Panc1 (cell line): ENCODE measurements around the gene STX18. TPM values are rescaled to one million over a fixed set of nuclear protein-coding genes. Genes with fewer than 3 reads are reported as not detected.

Experiments used
- ATAC-seq: fragments of 200-7000 bp; cut with Tn5 transposase; 2 replicates; pipeline ENCODE4 v1.9.1; 2020; ENCODE audit warnings: mild to moderate bottlenecking, moderate library complexity
- BruUV-seq: library from RNA; stranded (reverse); fragments of 400-500 nt; replicated peaks from 2 replicates; lab custom pipeline; 2021; lab: Mats Ljungman, UMichigan
- CTCF ChIA-PET: fragments of 300-600 bp; sonication (Branson Sonifier 250); formaldehyde crosslinking; loops from one replicate; lab custom pipeline; 2022; ENCODE audit warnings: antibody characterized with exemption; lab: Charles Lee
- POLR2A ChIA-PET: fragments of 300-600 bp; sonication (Branson Sonifier 250); formaldehyde crosslinking; loops from one replicate; lab custom pipeline; 2022; ENCODE audit warnings: antibody characterized with exemption; lab: Charles Lee
- DNase-seq: peaks from one replicate; pipeline ENCODE4 v3.0.0-alpha.2; 2010; ENCODE audit warnings: low read depth, low spot score
- H3K27ac ChIP-seq: 2 replicates; pipeline ENCODE4 v1.5.1; 2011; ENCODE audit warnings: mild to moderate bottlenecking, low read length, inconsistent platforms
- H3K27me3 ChIP-seq: fragments of 200-500 bp; sonication (Bioruptor generic); 2 replicates; pipeline ENCODE4 v1.6.0; 2014; ENCODE audit warnings: low read length, inconsistent platforms; ENCODE audit not compliant: control insufficient read depth, insufficient read depth
- H3K36me3 ChIP-seq: fragments of 200-500 bp; sonication (Bioruptor generic); 2 replicates; pipeline ENCODE4 v1.5.1; 2014; ENCODE audit warnings: inconsistent platforms, mild to moderate bottlenecking, low read length, moderate library complexity; ENCODE audit not compliant: control insufficient read depth, insufficient read depth
- H3K4me1 ChIP-seq: 2 replicates; pipeline ENCODE4 v1.5.1; 2011; ENCODE audit warnings: inconsistent platforms, mild to moderate bottlenecking, low read length, moderate library complexity; ENCODE audit not compliant: control insufficient read depth, insufficient read depth
- H3K4me3 ChIP-seq, 2 experiments: 2 replicates each; pipeline ENCODE4 v1.5.1; 2011 to 2012; ENCODE audit warnings: low read depth in 2 of 2, low read length in 2 of 2, mild to moderate bottlenecking in 2 of 2, inconsistent platforms in 1 of 2, moderate library complexity in 1 of 2
- H3K9me3 ChIP-seq: fragments of 200-500 bp; sonication (Bioruptor generic); 2 replicates; pipeline ENCODE4 v1.5.1; 2014; ENCODE audit warnings: low read depth, mild to moderate bottlenecking, inconsistent platforms, low read length, moderate library complexity; ENCODE audit not compliant: control insufficient read depth, insufficient read depth
- POLR2AphosphoS5 ChIP-seq: IDR thresholded peaks from 2 replicates; pipeline ENCODE4 v1.6.1; 2012; ENCODE audit warnings: mild to moderate bottlenecking, low read depth, low read length, moderate library complexity
- SIN3A ChIP-seq: IDR thresholded peaks from 2 replicates; pipeline ENCODE4 v1.6.1; 2012; ENCODE audit warnings: low read depth, mild to moderate bottlenecking, low read length, moderate library complexity, borderline replicate concordance; ENCODE audit not compliant: insufficient read depth
- TCF7L2 ChIP-seq: IDR thresholded peaks from 2 replicates; pipeline ENCODE4 v1.6.1; 2011; ENCODE audit warnings: mild to moderate bottlenecking, low read depth, low read length, inconsistent platforms
- in situ Hi-C: cut with HindIII; loops from 2 replicates; pipeline ENCODE4 v1.10.0; 2016; ENCODE audit warnings: low sequenced_read_pairs, low pct_unique_long_range_greater_than_20kb
- intact Hi-C: fragments of 100-400 bp; cut with micrococcal nuclease; formaldehyde crosslinking; loops from one replicate; pipeline ENCODE4 v1.10.0; 2022; ENCODE audit not compliant: unreplicated experiment
- total RNA-seq: library from RNA; stranded (reverse); gene quantifications from one replicate; pipeline ENCODE4 v1.2.1, GENCODE V29; 2021; ENCODE audit not compliant: unreplicated experiment
- TF ChIP-seq, protein P1 (sequence below): fragments of 450-650 bp; IDR thresholded peaks from 2 replicates; pipeline ENCODE4 v1.5.1; 2017; ENCODE audit warnings: mild to moderate bottlenecking
- TF ChIP-seq, protein P2 (sequence below), 2 experiments: IDR thresholded peaks; 2 replicates each; pipeline ENCODE4 v1.6.1; 2011 to 2012; ENCODE audit warnings: low read depth in 2 of 2, control low read depth in 1 of 2, low read length in 1 of 2, mild to moderate bottlenecking in 1 of 2, moderate library complexity in 1 of 2; ENCODE audit not compliant: insufficient read depth in 1 of 2

STX18 gene
- total RNA-seq, 1 experiment from 2014 or later, result 15.0 TPM

DNA sequence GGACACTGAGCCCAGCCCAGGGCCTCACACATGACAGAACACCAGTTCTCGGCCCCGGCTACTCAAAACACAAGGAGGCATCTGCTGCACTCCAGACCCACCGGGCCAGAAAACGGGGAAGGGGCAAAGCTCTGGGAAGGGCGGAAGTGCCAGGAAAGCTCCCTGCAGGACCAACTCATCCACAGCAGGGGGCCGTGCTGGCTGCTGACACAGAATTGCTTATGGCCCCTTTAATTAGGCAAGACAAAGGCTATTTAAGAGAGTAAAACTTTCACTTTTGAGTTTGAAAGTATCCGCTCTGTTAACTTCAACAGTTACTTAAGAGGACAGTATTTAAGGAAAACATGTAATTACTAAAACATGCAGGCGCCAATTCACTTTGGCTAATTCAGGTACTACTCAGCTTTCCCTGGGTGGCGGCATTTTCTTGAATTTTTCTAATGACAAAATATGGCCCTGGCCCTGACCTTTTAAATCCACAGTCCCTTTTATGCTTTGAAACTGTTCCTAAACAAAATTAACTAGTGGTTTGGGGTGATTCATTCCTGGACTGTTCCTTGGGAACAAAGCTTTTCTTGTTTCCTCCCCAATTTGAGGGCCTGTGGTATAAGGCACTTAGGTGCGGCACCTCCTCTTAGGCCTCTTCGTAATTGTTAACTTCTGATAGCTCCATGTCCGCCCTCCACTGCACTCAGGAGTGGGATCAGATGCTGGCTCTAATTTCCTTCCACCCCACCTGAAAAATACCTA, 114.6 kb downstream of the STX18 start:
- Histone ChIP-seq H3K36me3 (no peaks in the 10 kb centered on the region), H3K9me3 (no peaks in the 10 kb centered on the region), H3K4me1 (no peaks in the 10 kb centered on the region), H3K4me3 (no peak overlapping the region), H3K27me3 (no peaks in the 10 kb centered on the region), H3K27ac (no peak overlapping the region)
- ChIA-PET POLR2A (no interaction called here), CTCF (no interaction called here)
- no peak for TF ChIP-seq SIN3A
- TF ChIP-seq TCF7L2, result no peak
- TF ChIP-seq POLR2AphosphoS5, result no peak
- TF ChIP-seq, protein P1, sequence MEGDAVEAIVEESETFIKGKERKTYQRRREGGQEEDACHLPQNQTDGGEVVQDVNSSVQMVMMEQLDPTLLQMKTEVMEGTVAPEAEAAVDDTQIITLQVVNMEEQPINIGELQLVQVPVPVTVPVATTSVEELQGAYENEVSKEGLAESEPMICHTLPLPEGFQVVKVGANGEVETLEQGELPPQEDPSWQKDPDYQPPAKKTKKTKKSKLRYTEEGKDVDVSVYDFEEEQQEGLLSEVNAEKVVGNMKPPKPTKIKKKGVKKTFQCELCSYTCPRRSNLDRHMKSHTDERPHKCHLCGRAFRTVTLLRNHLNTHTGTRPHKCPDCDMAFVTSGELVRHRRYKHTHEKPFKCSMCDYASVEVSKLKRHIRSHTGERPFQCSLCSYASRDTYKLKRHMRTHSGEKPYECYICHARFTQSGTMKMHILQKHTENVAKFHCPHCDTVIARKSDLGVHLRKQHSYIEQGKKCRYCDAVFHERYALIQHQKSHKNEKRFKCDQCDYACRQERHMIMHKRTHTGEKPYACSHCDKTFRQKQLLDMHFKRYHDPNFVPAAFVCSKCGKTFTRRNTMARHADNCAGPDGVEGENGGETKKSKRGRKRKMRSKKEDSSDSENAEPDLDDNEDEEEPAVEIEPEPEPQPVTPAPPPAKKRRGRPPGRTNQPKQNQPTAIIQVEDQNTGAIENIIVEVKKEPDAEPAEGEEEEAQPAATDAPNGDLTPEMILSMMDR, result no peak
- TF ChIP-seq, protein P2, sequence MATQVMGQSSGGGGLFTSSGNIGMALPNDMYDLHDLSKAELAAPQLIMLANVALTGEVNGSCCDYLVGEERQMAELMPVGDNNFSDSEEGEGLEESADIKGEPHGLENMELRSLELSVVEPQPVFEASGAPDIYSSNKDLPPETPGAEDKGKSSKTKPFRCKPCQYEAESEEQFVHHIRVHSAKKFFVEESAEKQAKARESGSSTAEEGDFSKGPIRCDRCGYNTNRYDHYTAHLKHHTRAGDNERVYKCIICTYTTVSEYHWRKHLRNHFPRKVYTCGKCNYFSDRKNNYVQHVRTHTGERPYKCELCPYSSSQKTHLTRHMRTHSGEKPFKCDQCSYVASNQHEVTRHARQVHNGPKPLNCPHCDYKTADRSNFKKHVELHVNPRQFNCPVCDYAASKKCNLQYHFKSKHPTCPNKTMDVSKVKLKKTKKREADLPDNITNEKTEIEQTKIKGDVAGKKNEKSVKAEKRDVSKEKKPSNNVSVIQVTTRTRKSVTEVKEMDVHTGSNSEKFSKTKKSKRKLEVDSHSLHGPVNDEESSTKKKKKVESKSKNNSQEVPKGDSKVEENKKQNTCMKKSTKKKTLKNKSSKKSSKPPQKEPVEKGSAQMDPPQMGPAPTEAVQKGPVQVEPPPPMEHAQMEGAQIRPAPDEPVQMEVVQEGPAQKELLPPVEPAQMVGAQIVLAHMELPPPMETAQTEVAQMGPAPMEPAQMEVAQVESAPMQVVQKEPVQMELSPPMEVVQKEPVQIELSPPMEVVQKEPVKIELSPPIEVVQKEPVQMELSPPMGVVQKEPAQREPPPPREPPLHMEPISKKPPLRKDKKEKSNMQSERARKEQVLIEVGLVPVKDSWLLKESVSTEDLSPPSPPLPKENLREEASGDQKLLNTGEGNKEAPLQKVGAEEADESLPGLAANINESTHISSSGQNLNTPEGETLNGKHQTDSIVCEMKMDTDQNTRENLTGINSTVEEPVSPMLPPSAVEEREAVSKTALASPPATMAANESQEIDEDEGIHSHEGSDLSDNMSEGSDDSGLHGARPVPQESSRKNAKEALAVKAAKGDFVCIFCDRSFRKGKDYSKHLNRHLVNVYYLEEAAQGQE (IDR thresholded peaks at IDR 0.05; ENCODE audit: insufficient read depth in 1 of 2, low read depth in 2 of 2, low read length in 1 of 2), result no peak
- DNase-seq (no peak), ATAC-seq (no peak)
- no TSS peak for BruUV-seq
- in situ Hi-C loops (no loop called here), intact Hi-C loops (no loop called here)

DNA sequence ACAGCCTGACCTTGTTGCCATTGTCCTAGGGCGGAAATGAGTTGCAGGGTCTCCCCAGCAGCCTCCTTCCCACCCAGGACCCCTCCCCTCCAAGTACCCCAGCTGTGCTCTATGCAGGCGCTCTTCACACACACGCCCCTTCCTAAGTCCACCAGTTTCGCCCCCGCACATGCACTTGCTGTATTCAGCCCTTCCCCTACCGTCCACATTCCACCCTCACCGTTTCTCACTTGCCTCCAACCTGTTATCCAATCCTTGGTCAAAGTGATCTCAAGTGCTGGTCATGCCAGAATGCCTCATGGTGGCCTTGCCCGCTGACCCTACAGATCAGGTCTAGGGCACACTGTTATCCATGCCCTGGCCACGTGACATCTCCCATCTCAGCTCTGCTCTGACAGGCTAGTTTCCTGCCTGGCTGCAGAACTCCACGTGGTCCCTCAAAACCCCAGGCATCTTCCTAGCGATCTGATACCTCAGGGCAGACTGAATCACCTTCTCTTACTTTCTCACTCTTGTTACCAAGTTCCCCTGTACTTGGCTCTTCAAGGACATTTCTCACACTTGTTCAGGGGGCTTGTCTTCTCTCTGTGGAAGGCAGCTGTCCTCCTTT, 115.2 kb downstream of the STX18 start:
- no peaks in the 10 kb centered on the region for H3K36me3 ChIP-seq
- TF ChIP-seq TCF7L2 (no peak), POLR2AphosphoS5 (no peak), SIN3A (no peak)
- TF ChIP-seq, protein P1, result no peak
- TF ChIP-seq, protein P2 (IDR thresholded peaks at IDR 0.05; ENCODE audit: insufficient read depth in 1 of 2, low read depth in 2 of 2, low read length in 1 of 2), result no peak
- intact Hi-C loops, result no loop called here
- H3K27ac ChIP-seq, result no peak overlapping the region
- in situ Hi-C loops, result no loop called here
- DNase-seq, result no peak
- H3K4me1 ChIP-seq, result no peaks in the 10 kb centered on the region
- H3K27me3 ChIP-seq, result no peaks in the 10 kb centered on the region
- no peak for ATAC-seq
- ChIA-PET CTCF (no interaction called here), POLR2A (no interaction called here)
- H3K4me3 ChIP-seq, result no peak overlapping the region
- no TSS peak for BruUV-seq
- no peaks in the 10 kb centered on the region for H3K9me3 ChIP-seq
